ENCODE data around the gene BICD2. TPM values are rescaled to one million over a fixed set of nuclear protein-coding genes. Genes with fewer than 3 reads are reported as not detected.
"Not testable (repeated sequence)": the region's sequence is repeated elsewhere in the genome, so short reads cannot be mapped to it uniquely, and the experiment has no call there.

The BICD2 gene
- polyA plus RNA-seq, 1 donor from 2014 or later, result 22.4 TPM

DNA sequence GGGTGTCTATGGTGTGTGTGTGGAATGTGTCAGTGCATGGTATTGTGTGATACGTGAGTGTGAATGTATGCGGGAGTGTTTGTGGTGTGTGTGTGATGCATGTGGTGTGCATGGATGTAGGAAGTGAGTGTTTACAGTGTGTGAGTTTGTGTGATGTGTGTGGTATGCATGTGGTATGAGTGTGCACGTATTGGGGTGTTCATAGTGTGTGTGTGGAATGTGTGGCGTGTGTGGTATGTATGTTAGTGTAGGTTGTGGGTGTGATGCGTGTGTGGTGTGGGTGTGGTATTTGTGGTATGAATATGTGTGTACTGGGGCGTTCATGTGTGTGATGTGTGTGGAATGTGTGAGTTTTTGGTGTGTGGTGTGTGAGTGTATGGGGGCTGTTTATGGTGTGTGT is 40.1 kb upstream of the BICD2 start:
- no peak overlapping the region for H3K4me2 ChIP-seq (ENCODE audit: low read length)
- no peaks in the 10 kb centered on the region for H3K9me2 ChIP-seq (ENCODE audit: insufficient read depth, low read length)
- H4K20me1 ChIP-seq (ENCODE audit: insufficient read depth), result no peaks in the 10 kb centered on the region
- no peak overlapping the region for H3K4me3 ChIP-seq (ENCODE audit: low read length)
- H2AFZ ChIP-seq (ENCODE audit: low read depth, low read length), result no peak overlapping the region
- no peaks in the 10 kb centered on the region for H3K9me3 ChIP-seq (ENCODE audit: low read length)
- H3F3A ChIP-seq (ENCODE audit: insufficient read depth, low read length, poor library complexity, severe bottlenecking), result no peaks in the 10 kb centered on the region
- H3K27me3 ChIP-seq (ENCODE audit: insufficient read depth, low read depth, low read length), result peaks cover 51% of the 10 kb centered on the region
- H3K9ac ChIP-seq (ENCODE audit: low read length), result no peak overlapping the region
- TF ChIP-seq EZH2 (IDR thresholded peaks at IDR 0.05; ENCODE audit: borderline replicate concordance, insufficient read depth, low read length, poor library complexity, severe bottlenecking) (no peak), POLR2AphosphoS5 (IDR thresholded peaks at IDR 0.05) (no peak), MXI1 (conservative IDR thresholded peaks at IDR 0.05; ENCODE audit: poor library complexity, severe bottlenecking) (no peak), EP300 (conservative IDR thresholded peaks at IDR 0.05; ENCODE audit: poor library complexity, severe bottlenecking) (no peak), TAF1 (IDR thresholded peaks at IDR 0.05; ENCODE audit: low read depth) (no peak), RAD21 (conservative IDR thresholded peaks at IDR 0.05) (no peak), SMC3 (conservative IDR thresholded peaks at IDR 0.05; ENCODE audit: poor library complexity) (no peak)
- TF ChIP-seq, protein P1, sequence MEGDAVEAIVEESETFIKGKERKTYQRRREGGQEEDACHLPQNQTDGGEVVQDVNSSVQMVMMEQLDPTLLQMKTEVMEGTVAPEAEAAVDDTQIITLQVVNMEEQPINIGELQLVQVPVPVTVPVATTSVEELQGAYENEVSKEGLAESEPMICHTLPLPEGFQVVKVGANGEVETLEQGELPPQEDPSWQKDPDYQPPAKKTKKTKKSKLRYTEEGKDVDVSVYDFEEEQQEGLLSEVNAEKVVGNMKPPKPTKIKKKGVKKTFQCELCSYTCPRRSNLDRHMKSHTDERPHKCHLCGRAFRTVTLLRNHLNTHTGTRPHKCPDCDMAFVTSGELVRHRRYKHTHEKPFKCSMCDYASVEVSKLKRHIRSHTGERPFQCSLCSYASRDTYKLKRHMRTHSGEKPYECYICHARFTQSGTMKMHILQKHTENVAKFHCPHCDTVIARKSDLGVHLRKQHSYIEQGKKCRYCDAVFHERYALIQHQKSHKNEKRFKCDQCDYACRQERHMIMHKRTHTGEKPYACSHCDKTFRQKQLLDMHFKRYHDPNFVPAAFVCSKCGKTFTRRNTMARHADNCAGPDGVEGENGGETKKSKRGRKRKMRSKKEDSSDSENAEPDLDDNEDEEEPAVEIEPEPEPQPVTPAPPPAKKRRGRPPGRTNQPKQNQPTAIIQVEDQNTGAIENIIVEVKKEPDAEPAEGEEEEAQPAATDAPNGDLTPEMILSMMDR (IDR thresholded peaks at IDR 0.05; ENCODE audit: poor library complexity, severe bottlenecking), result no peak
- TF ChIP-seq, protein P2, sequence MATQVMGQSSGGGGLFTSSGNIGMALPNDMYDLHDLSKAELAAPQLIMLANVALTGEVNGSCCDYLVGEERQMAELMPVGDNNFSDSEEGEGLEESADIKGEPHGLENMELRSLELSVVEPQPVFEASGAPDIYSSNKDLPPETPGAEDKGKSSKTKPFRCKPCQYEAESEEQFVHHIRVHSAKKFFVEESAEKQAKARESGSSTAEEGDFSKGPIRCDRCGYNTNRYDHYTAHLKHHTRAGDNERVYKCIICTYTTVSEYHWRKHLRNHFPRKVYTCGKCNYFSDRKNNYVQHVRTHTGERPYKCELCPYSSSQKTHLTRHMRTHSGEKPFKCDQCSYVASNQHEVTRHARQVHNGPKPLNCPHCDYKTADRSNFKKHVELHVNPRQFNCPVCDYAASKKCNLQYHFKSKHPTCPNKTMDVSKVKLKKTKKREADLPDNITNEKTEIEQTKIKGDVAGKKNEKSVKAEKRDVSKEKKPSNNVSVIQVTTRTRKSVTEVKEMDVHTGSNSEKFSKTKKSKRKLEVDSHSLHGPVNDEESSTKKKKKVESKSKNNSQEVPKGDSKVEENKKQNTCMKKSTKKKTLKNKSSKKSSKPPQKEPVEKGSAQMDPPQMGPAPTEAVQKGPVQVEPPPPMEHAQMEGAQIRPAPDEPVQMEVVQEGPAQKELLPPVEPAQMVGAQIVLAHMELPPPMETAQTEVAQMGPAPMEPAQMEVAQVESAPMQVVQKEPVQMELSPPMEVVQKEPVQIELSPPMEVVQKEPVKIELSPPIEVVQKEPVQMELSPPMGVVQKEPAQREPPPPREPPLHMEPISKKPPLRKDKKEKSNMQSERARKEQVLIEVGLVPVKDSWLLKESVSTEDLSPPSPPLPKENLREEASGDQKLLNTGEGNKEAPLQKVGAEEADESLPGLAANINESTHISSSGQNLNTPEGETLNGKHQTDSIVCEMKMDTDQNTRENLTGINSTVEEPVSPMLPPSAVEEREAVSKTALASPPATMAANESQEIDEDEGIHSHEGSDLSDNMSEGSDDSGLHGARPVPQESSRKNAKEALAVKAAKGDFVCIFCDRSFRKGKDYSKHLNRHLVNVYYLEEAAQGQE (IDR thresholded peaks at IDR 0.05; ENCODE audit: borderline replicate concordance), result no peak
- no peaks in the 10 kb centered on the region for H3K79me2 ChIP-seq (replicated peaks; ENCODE audit: insufficient read depth, low read length)
- H3K27ac ChIP-seq (ENCODE audit: low read length), result no peak overlapping the region
- H3K36me3 ChIP-seq (ENCODE audit: insufficient read depth, low read length), result no peaks in the 10 kb centered on the region

DNA sequence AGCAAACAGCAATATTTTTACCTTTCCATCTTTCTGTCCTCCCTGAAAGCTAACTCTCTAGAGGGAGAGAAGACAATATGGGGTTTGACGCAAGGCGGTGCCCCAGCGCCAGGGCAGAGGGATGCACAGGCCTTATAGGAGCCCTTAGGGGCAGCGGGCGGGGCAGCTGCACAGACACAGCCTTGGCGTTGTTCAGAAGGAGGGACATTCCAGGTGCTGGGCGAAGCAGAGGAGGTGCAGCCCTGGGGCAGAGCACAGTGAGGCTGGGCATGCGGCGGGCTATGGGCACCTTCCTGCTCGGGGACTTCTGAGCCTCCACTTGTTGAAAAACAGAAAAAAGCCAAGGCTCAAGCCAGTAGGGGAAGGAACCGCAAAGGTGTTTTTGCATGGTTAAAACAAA is 33.7 kb upstream of the BICD2 start:
- no peaks in the 10 kb centered on the region for H4K20me1 ChIP-seq (ENCODE audit: insufficient read depth)
- no peaks in the 10 kb centered on the region for H3K27me3 ChIP-seq (ENCODE audit: insufficient read depth, low read depth, low read length)
- H3K36me3 ChIP-seq (ENCODE audit: insufficient read depth, low read length), result no peaks in the 10 kb centered on the region
- no peaks in the 10 kb centered on the region for H3K9me3 ChIP-seq (ENCODE audit: low read length)
- TF ChIP-seq, protein P2 (IDR thresholded peaks at IDR 0.05; ENCODE audit: borderline replicate concordance), result no peak
- no peak for TF ChIP-seq SMC3 (conservative IDR thresholded peaks at IDR 0.05; ENCODE audit: poor library complexity)
- TF ChIP-seq MXI1 (conservative IDR thresholded peaks at IDR 0.05; ENCODE audit: poor library complexity, severe bottlenecking), result no peak
- no peak for TF ChIP-seq TAF1 (IDR thresholded peaks at IDR 0.05; ENCODE audit: low read depth)
- TF ChIP-seq, protein P1 (IDR thresholded peaks at IDR 0.05; ENCODE audit: poor library complexity, severe bottlenecking), result no peak
- TF ChIP-seq EP300 (conservative IDR thresholded peaks at IDR 0.05; ENCODE audit: poor library complexity, severe bottlenecking), result no peak
- no peak for TF ChIP-seq EZH2 (IDR thresholded peaks at IDR 0.05; ENCODE audit: borderline replicate concordance, insufficient read depth, low read length, poor library complexity, severe bottlenecking)
- no peak for TF ChIP-seq POLR2AphosphoS5 (IDR thresholded peaks at IDR 0.05)
- no peak for TF ChIP-seq RAD21 (conservative IDR thresholded peaks at IDR 0.05)
- no peak overlapping the region for H3K4me2 ChIP-seq (ENCODE audit: low read length)
- H3K27ac ChIP-seq (ENCODE audit: low read length), result no peak overlapping the region
- H3F3A ChIP-seq (ENCODE audit: insufficient read depth, low read length, poor library complexity, severe bottlenecking), result no peaks in the 10 kb centered on the region
- H3K4me3 ChIP-seq (ENCODE audit: low read length), result no peak overlapping the region
- no peaks in the 10 kb centered on the region for H3K79me2 ChIP-seq (replicated peaks; ENCODE audit: insufficient read depth, low read length)
- no peaks in the 10 kb centered on the region for H3K9me2 ChIP-seq (ENCODE audit: insufficient read depth, low read length)
- H3K9ac ChIP-seq (ENCODE audit: low read length), result no peak overlapping the region
- no peak overlapping the region for H2AFZ ChIP-seq (ENCODE audit: low read depth, low read length)

DNA sequence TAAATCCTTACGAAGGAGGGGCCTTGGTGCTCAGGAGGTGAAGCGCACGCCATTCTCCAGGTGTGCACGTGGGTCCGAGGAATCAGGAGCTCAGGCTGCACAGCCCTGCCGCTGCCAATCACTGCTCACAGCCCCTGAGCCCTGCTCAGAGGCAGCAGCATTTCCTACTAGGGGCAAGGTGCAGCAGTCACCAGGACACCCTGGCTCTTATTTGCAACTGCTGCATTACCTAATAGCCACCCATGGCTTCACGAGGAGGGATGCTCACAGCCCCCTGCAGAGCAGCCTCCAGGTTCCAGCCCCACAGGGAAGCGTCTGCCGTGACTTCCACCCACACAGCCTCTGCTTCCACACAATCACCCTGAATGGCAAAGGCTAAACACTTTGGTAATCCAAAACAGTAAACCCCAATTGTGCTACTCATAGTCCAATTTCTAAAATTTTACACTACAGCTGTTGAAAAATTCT is 31.7 kb upstream of the BICD2 start:
- not testable (repeated sequence) for H3K27ac ChIP-seq (ENCODE audit: low read length); H2AFZ ChIP-seq (ENCODE audit: low read depth, low read length); H3K4me3 ChIP-seq (ENCODE audit: low read length); H3K9me2 ChIP-seq (ENCODE audit: insufficient read depth, low read length); H4K20me1 ChIP-seq (ENCODE audit: insufficient read depth); H3K36me3 ChIP-seq (ENCODE audit: insufficient read depth, low read length); H3F3A ChIP-seq (ENCODE audit: insufficient read depth, low read length, poor library complexity, severe bottlenecking); H3K9me3 ChIP-seq (ENCODE audit: low read length); H3K27me3 ChIP-seq (ENCODE audit: insufficient read depth, low read depth, low read length); H3K79me2 ChIP-seq (replicated peaks; ENCODE audit: insufficient read depth, low read length); H3K4me2 ChIP-seq (ENCODE audit: low read length); H3K9ac ChIP-seq (ENCODE audit: low read length)

All from neural cell (in vitro differentiated cells).